ENCODE measurements around the gene RPL10A.

DNA sequence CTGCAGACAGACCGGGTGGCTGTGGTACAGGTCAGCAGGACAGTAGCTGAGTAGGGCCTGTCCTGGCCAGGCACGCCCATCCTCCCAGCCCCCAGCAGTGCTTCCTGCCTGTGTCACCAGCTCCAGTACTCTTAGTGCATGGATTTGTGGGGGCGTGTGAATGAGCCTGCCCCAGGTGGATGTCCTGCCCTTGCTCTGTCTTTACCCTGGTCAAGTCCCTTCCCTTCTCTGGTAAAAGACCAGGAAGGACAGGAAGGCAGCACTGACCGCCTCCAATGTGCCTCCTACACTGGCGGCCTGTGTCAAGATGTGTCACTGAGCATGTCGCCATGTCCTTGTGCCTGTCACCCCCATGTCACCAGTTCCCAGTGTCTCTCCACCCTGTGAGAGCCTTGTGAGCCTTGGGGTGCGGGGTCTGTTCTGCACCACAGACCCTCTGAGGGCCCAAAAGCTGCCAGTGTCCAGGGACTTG is 16.8 kb downstream of the RPL10A start:
- TF ChIP-seq, protein P1, sequence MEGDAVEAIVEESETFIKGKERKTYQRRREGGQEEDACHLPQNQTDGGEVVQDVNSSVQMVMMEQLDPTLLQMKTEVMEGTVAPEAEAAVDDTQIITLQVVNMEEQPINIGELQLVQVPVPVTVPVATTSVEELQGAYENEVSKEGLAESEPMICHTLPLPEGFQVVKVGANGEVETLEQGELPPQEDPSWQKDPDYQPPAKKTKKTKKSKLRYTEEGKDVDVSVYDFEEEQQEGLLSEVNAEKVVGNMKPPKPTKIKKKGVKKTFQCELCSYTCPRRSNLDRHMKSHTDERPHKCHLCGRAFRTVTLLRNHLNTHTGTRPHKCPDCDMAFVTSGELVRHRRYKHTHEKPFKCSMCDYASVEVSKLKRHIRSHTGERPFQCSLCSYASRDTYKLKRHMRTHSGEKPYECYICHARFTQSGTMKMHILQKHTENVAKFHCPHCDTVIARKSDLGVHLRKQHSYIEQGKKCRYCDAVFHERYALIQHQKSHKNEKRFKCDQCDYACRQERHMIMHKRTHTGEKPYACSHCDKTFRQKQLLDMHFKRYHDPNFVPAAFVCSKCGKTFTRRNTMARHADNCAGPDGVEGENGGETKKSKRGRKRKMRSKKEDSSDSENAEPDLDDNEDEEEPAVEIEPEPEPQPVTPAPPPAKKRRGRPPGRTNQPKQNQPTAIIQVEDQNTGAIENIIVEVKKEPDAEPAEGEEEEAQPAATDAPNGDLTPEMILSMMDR (IDR thresholded peaks at IDR 0.05; ENCODE audit: borderline replicate concordance, extremely low read depth, low read length, poor library complexity, severe bottlenecking): no peak
- TF ChIP-seq EZH2 (IDR thresholded peaks at IDR 0.05; ENCODE audit: borderline replicate concordance, low read depth, low read length, severe bottlenecking): no peak
